Measurements from ENCODE around the gene HEMK1.

GRCh38 chr3:50639055-50639494 lies 69.8 kb downstream of the HEMK1 start:
- no peak for TF ChIP-seq CTCF (IDR thresholded peaks at IDR 0.05)
- TF ChIP-seq POLR2A (IDR thresholded peaks at IDR 0.05) = no peak

All from body of pancreas (tissue), 4 donors.